D721Med (cell line): Measurements from ENCODE around the gene KIF6.
"Not testable (repeated sequence)": the region's sequence is repeated elsewhere in the genome, so short reads cannot be mapped to it uniquely, and the experiment has no call there.

Experiments used
- DNase-seq: peaks from one replicate; pipeline ENCODE4 v3.0.0; 2011; ENCODE audit warnings: low spot score; ENCODE audit not compliant: insufficient read length
- FAIRE-seq: peaks from 2 replicates; lab custom pipeline; 2011; peaks lifted over from hg19 to GRCh38; lab: Jason Lieb, UNC
- TF ChIP-seq, protein P1 (sequence below): IDR thresholded peaks from 2 replicates; pipeline ENCODE4 v1.5.1; 2012; ENCODE audit warnings: mild to moderate bottlenecking, control low read depth; ENCODE audit not compliant: insufficient read depth; ENCODE audit errors: missing control alignments

KIF6 gene

DNA sequence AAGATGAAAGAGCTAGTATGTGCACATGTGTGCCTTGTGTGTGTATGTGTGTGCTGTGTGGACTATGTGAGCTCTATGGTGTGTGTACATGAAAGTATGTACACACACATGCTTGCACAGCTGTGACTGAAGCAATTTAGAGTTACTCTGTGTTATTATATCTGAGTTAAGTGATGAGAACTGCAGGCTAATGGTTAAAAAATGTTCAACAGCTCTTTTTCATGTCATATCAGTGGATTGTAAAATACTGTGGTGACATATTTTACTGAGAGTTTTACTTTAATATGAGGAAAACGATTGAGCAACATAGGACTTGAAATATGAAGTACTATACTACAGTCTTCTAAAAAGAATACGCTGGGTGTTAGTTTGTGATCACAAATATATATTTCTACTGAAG lies 207.0 kb downstream of the KIF6 start:
- TF ChIP-seq, protein P1, sequence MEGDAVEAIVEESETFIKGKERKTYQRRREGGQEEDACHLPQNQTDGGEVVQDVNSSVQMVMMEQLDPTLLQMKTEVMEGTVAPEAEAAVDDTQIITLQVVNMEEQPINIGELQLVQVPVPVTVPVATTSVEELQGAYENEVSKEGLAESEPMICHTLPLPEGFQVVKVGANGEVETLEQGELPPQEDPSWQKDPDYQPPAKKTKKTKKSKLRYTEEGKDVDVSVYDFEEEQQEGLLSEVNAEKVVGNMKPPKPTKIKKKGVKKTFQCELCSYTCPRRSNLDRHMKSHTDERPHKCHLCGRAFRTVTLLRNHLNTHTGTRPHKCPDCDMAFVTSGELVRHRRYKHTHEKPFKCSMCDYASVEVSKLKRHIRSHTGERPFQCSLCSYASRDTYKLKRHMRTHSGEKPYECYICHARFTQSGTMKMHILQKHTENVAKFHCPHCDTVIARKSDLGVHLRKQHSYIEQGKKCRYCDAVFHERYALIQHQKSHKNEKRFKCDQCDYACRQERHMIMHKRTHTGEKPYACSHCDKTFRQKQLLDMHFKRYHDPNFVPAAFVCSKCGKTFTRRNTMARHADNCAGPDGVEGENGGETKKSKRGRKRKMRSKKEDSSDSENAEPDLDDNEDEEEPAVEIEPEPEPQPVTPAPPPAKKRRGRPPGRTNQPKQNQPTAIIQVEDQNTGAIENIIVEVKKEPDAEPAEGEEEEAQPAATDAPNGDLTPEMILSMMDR, result no peak
- DNase-seq (no peak), FAIRE-seq (no peak)

DNA sequence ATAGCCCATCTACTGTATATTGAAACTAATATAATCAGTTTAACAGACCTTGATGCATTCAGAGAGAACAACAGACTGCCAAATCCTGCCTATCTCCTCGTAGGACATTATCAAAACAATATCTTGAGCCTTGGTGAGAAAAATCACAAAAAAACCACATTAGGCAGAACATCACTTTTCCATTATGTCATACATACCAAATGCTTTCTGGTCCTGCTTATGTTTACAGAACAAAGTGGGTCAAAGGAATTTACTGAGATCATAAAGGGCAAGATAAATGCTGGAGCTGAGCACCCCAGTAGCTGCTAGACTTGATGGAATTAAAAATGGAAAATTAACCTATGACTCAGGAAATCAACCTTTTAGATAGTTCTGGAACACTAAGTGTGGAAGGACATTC lies 207.5 kb downstream of the KIF6 start:
- TF ChIP-seq, protein P1, result no peak
- FAIRE-seq, result no peak
- DNase-seq, result no peak

DNA sequence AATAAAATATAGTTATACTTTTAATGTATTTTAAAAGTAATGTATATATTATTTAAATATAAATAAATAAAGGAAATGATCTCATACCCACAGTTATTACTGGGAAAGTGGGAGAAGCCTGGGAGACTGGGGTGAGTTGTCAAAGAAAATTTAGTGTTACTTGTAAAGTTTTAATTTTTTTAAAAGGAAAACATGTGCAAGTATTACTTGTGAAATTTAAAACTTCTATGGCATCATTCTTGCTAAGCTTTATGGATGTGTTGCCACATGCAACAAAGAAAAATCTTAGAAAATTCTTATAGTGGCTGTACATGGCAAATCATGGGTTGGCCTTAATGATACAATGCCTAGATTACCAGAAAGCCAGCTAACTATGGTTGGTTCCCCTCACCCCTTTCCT lies 208.7 kb downstream of the KIF6 start:
- FAIRE-seq (no peak), DNase-seq (no peak)
- TF ChIP-seq, protein P1, result no peak

DNA sequence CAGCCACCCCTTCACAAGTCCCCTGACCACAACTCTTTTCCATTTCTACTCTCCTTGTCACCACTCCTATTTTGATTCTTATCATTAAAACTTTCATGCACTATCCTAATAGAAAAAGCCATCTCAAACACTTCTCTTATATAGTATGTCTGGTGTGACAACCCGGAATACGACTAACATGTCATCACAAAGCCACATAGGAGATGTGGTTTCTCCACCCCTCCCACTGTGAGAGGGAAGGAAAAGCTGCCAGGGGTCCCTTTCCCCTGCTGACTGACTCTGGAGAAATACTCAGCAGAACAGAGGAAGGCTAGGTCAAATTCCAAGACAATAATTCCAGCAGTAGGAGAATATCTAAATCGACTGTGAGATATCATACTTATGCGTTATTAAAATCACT lies 209.7 kb downstream of the KIF6 start:
- TF ChIP-seq, protein P1, result no peak
- FAIRE-seq (no peak), DNase-seq (no peak)

DNA sequence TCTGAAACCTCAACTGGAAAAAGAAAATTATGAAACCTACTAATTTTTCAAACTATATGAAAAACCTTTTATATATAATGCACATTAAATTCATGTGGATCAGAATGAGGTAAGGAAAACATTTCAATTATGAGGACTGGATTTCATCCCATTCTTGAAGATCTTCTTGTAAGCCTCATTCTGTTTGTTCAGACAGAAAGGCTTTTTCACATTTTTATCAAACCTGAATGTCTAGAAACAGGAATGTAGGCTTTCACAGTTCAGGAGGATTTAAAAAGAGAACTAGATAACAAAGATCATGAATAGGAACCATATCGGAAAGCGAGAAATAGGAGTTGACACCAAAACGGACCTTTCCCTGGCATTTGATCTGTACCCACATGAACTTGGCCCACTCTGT lies 210.2 kb downstream of the KIF6 start:
- FAIRE-seq, result no peak
- TF ChIP-seq, protein P1, result no peak

DNA sequence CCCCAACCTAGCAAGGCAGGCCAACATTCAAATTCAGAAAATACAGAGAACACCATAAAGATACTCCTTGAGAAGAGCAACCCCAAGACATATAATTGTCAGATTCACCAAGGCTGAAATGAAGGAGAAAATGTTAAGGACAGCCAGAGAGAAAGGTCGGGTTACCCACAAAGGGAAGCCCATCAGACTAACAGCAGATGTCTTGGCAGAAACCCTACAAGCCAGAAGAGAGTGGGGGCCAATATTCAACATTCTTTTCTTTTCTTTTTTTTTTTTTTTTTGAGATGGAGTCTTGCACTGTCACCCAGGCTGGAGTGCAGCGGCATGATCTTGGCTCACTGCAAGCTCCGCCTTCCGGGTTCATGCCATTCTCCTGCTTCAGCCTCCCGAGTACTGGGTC lies 215.4 kb downstream of the KIF6 start:
- not testable (repeated sequence) for FAIRE-seq

More for the DNA sequence above, 210.2 kb downstream of the KIF6 start:
- DNase-seq, result no peak

DNA sequence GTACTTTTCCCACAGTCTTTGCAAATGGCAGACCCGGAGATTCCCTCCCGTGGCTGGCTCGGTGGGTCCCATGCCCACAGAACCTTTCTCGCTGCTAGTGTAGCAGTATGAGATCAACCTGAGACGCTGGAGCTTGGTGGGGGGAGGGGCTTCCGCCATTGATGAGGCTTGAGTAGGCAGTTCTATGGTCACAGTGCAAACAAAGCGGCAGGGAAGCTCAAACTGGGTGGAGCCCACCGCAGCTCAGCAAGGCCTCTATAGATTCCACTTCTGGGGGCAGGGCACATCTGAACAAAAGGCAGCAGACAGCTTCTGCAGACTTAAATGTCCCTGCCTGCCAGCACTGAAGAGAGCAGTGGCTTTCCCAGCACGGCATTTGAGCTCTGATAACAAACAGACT lies 216.7 kb downstream of the KIF6 start:
- TF ChIP-seq, protein P1, result no peak
- FAIRE-seq, result no peak
- DNase-seq, result no peak

More for the DNA sequence above, 215.4 kb downstream of the KIF6 start:
- DNase-seq, result not testable (repeated sequence)

DNA sequence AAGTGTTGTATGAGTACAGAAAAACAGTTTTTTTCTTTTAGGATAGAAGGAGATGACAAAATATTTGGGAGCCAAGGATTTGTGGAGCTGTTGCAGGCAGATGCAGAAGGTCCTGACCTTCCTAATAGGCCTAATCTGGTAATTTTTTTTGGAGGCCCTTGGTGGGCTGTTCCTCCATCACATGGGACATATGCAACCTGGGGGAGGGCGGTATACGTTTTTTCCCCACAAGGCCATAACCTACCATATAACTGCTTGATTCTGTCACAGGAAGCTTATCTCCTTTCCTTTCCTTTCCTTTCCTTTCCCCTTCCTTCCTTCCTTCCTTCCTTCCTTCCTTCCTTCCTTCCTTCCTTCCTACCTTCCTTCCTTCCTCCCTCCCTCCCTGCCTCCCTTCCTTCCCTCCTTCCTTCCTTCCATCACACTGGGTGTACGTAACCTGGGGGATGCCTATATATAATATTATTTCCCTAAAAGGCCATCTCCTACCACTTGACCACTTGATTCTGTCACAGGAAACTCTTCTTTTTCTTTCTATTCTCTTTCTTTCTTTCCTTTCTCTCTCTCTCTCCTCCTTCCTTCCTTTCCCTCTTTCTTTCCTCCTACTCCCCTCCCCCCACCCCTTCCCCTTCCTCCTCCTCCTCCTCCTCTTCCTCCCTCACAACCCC lies 217.7 kb downstream of the KIF6 start:
- FAIRE-seq (no peak), DNase-seq (no peak)
- TF ChIP-seq, protein P1, result no peak

DNA sequence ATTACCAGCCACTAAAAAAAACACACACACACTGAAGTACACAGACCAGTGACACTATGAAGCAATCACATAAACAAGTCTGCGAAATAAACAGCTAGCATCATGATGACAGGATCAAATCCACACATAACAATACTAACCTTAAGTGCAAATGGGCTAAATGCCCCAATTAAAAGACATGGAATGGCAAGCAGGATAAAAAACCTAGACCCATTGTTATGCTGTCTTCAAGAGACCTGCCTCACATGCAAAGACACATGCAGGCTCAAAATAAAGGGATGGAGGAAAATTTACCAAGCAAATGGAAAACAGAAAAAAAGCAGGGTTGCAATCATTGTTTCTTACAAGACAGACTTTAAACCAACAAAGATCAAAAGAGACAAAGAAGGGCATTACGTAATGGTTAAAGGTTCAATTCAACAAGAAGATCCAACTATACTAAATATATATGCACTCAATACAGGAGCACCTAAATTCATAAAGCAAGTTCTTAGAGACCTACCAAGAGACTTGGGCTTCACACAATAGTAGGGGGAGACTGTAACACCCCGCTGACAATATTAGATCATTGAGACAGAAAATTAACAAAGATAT lies 222.7 kb downstream of the KIF6 start:
- not testable (repeated sequence) for DNase-seq, FAIRE-seq
